ENCODE data around the gene PRR13.

The PRR13 gene

DNA sequence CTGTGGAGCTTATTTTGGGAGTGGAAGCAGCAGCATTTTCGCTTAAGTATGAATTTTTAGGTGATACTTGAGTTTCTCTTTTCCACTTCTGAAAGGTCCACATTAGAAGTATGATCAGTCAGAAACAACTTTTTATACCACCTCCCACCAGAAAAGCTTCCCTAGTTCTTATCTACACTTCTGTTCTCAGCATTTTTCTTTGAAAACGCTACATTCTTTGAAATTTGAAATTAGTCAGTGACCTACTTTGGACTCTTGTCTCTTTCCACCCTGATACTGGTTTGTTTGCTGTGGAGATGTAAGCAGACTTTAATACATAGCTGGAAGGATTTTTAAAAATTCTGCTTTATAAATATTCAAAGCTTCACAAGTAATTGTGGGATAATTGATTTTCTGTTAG is 32.5 kb downstream of the PRR13 start:
- Mint-ChIP-seq H3K27ac (peak overlapping the region; percentile 84 to 87 (median 85)), H3K4me1 (peaks cover 42% of the 10 kb centered on the region), H3K27me3 (ENCODE audit: low read depth) (no peaks in the 10 kb centered on the region), H3K36me3 (ENCODE audit: low read depth) (peaks cover 72% of the 10 kb centered on the region), H3K9me3 (no peaks in the 10 kb centered on the region), H3K4me3 (no peak overlapping the region)
- TF ChIP-seq, protein P1, sequence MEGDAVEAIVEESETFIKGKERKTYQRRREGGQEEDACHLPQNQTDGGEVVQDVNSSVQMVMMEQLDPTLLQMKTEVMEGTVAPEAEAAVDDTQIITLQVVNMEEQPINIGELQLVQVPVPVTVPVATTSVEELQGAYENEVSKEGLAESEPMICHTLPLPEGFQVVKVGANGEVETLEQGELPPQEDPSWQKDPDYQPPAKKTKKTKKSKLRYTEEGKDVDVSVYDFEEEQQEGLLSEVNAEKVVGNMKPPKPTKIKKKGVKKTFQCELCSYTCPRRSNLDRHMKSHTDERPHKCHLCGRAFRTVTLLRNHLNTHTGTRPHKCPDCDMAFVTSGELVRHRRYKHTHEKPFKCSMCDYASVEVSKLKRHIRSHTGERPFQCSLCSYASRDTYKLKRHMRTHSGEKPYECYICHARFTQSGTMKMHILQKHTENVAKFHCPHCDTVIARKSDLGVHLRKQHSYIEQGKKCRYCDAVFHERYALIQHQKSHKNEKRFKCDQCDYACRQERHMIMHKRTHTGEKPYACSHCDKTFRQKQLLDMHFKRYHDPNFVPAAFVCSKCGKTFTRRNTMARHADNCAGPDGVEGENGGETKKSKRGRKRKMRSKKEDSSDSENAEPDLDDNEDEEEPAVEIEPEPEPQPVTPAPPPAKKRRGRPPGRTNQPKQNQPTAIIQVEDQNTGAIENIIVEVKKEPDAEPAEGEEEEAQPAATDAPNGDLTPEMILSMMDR (IDR thresholded peaks at IDR 0.05; ENCODE audit: unreplicated experiment in 3 of 3): no peak

DNA sequence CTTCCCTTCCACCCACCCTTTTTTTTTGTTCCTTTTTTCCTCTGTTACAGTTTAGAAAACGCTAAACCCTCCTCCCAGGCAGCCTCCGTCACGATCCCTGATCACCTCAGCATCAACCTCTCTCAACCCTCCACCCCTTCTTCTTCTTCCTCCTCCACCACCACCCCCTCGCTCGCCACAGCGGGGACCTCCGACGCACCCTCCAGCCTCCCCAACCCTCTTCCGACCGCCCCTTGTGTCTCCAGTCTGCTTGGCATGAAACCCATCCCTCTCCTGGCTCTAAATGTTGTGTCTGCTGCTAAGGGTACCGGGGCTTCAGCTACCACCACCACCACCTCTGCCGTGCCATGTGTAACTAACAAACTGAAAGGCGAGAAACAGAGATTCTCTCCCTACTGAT is 33.3 kb downstream of the PRR13 start:
- TF ChIP-seq, protein P1 (IDR thresholded peaks at IDR 0.05; ENCODE audit: unreplicated experiment in 3 of 3): no peak
- H3K27ac Mint-ChIP-seq: peak overlapping the region; percentile 84 to 87 (median 85)
- peaks cover 79% of the 10 kb centered on the region for H3K36me3 Mint-ChIP-seq (ENCODE audit: low read depth)
- H3K9me3 Mint-ChIP-seq: no peaks in the 10 kb centered on the region
- peak overlapping the region in 1 of 3 experiments; percentile 55 for H3K4me3 Mint-ChIP-seq
- H3K27me3 Mint-ChIP-seq (ENCODE audit: low read depth): no peaks in the 10 kb centered on the region
- H3K4me1 Mint-ChIP-seq: peaks cover 42% of the 10 kb centered on the region

DNA sequence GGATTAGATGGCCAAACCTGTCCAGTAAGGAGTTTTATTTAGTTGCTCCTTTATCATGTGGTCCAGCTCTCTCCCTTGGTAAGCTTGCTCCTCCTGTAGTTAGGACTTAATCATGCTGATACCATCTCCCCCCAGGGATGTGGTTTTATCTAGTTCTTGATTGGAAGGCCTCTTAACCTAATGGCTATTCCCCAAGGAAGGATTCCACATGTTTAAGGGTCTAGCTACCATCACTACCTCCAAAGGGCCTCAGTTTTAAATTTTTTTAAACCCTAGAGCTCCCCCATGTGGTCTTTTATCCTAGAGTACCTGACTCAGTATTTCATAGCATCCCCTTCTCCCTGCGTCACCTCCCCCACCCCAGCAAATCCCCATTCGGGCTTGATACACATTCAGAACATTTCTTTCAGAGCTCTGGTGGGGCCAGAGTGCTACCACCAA is 35.3 kb downstream of the PRR13 start:
- H3K4me3 Mint-ChIP-seq: no peak overlapping the region
- H3K27me3 Mint-ChIP-seq (ENCODE audit: low read depth): no peaks in the 10 kb centered on the region
- peak overlapping the region; percentile 72 to 85 (median 74) for H3K27ac Mint-ChIP-seq
- no peaks in the 10 kb centered on the region for H3K9me3 Mint-ChIP-seq
- H3K36me3 Mint-ChIP-seq (ENCODE audit: low read depth): peaks cover 74% of the 10 kb centered on the region
- TF ChIP-seq, protein P1 (IDR thresholded peaks at IDR 0.05; ENCODE audit: unreplicated experiment in 3 of 3): peak in 1 of 3 experiments; percentile 39
- peaks cover 37% of the 10 kb centered on the region for H3K4me1 Mint-ChIP-seq

DNA sequence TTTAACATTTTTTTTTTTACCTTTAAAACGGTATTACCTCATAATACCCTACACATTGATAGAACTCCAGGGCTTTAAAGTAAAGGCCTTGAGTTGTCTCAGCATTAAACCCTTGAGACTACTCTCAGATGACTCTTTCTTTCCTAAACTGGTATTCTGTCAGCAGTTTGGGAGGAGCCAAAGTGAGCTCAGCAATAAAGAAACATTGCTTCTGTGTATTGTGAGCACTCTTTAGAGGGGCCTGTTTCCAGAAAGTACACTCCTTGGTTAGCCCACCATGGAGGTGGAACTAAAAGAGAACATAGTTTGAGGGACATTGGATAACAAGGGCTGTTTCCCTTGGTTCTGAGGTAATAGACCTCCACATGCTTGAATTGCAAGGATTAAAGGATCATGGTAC is 37.3 kb downstream of the PRR13 start:
- H3K27ac Mint-ChIP-seq: peak overlapping the region in 1 of 3 experiments; percentile 41

DNA sequence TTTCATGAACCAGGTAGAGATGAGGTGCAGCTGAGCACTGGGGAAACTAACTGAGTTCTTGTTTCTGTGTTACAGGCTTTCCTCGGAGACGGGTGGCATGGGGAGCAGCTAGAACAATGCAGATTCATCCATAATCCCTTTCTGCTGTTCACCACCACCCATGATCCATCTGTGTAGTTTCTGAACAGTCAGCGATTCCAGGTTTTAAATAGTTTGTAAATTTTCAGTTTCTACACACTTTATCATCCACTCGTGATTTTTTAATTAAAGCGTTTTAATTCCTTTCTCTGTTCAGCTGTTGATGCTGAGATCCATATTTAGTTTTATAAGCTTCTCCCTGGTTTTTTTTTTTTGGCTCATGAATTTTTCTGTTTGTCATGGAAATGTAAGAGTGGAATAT is 37.8 kb downstream of the PRR13 start:
- Mint-ChIP-seq H3K27ac (peak overlapping the region in 1 of 3 experiments; percentile 41), H3K4me1 (peaks cover 28% of the 10 kb centered on the region), H3K36me3 (ENCODE audit: low read depth) (peaks cover 72% of the 10 kb centered on the region), H3K9me3 (no peaks in the 10 kb centered on the region), H3K4me3 (no peak overlapping the region), H3K27me3 (ENCODE audit: low read depth) (no peaks in the 10 kb centered on the region)
- TF ChIP-seq, protein P1 (IDR thresholded peaks at IDR 0.05; ENCODE audit: unreplicated experiment in 3 of 3): no peak

More for the DNA sequence above, 37.3 kb downstream of the PRR13 start:
- no peaks in the 10 kb centered on the region for H3K9me3 Mint-ChIP-seq
- peaks cover 33% of the 10 kb centered on the region for H3K4me1 Mint-ChIP-seq
- TF ChIP-seq, protein P1 (IDR thresholded peaks at IDR 0.05; ENCODE audit: unreplicated experiment in 3 of 3): no peak
- no peaks in the 10 kb centered on the region for H3K27me3 Mint-ChIP-seq (ENCODE audit: low read depth)
- no peak overlapping the region for H3K4me3 Mint-ChIP-seq
- peaks cover 75% of the 10 kb centered on the region for H3K36me3 Mint-ChIP-seq (ENCODE audit: low read depth)
